Measurements from ENCODE around the gene SFT2D3. TPM values are rescaled to one million over a fixed set of nuclear protein-coding genes. Genes with fewer than 3 reads are reported as not detected.
"Not testable (repeated sequence)": the region's sequence is repeated elsewhere in the genome, so short reads cannot be mapped to it uniquely, and the experiment has no call there.

Gene SFT2D3
- total RNA-seq, 1 donor from 2014 or later, result 6.6 TPM

- H3K27ac Mint-ChIP-seq, result no peak overlapping the region
- no peaks in the 10 kb centered on the region for H3K9me3 Mint-ChIP-seq
- H3K4me3 Mint-ChIP-seq, result no peak overlapping the region
- peaks cover 18% of the 10 kb centered on the region for H3K4me1 Mint-ChIP-seq (ENCODE audit: low read depth)
- no peaks in the 10 kb centered on the region for H3K27me3 Mint-ChIP-seq (ENCODE audit: insufficient read depth)
- H3K36me3 Mint-ChIP-seq (ENCODE audit: low read depth), result peaks cover 18% of the 10 kb centered on the region
- intact Hi-C loops (cut with micrococcal nuclease), result loop anchor here (5.0 kb wide), 1 partner anchor 577 kb away; no protein-coding TSS in a partner anchor
- DNase-seq (ENCODE audit: low spot score), result no peak
Measured at GRCh38 chr2:127735044-127735443, 33.7 kb downstream of the SFT2D3 start.

- Mint-ChIP-seq H3K36me3 (ENCODE audit: low read depth) (peaks cover 23% of the 10 kb centered on the region), H3K27me3 (ENCODE audit: insufficient read depth) (no peaks in the 10 kb centered on the region), H3K4me3 (no peak overlapping the region), H3K4me1 (ENCODE audit: low read depth) (peaks cover 24% of the 10 kb centered on the region), H3K27ac (no peak overlapping the region), H3K9me3 (no peaks in the 10 kb centered on the region)
- intact Hi-C loops (cut with micrococcal nuclease), result loop anchor here (5.0 kb wide), 1 partner anchor 577 kb away; no protein-coding TSS in a partner anchor
- DNase-seq (ENCODE audit: low spot score), result no peak
Measured at GRCh38 chr2:127735537-127736399, 34.5 kb downstream of the SFT2D3 start.

GRCh38 chr2:127737892-127738291, 36.6 kb downstream of the SFT2D3 start:
- Mint-ChIP-seq H3K27me3 (ENCODE audit: insufficient read depth) (no peaks in the 10 kb centered on the region), H3K4me3 (no peak overlapping the region), H3K4me1 (ENCODE audit: low read depth) (peaks cover 33% of the 10 kb centered on the region), H3K36me3 (ENCODE audit: low read depth) (peaks cover 31% of the 10 kb centered on the region), H3K9me3 (no peaks in the 10 kb centered on the region), H3K27ac (no peak overlapping the region)
- intact Hi-C loops (cut with micrococcal nuclease), result loop anchor here (5.0 kb wide), 1 partner anchor 574 kb away; no protein-coding TSS in a partner anchor
- no peak for DNase-seq (ENCODE audit: low spot score)

- intact Hi-C loops (cut with micrococcal nuclease), result loop anchor here (5.0 kb wide), 1 partner anchor 573 kb away; no protein-coding TSS in a partner anchor
- peaks cover 44% of the 10 kb centered on the region for H3K36me3 Mint-ChIP-seq (ENCODE audit: low read depth)
- no peak for DNase-seq (ENCODE audit: low spot score)
- no peak overlapping the region for H3K4me3 Mint-ChIP-seq
- peaks cover 49% of the 10 kb centered on the region for H3K4me1 Mint-ChIP-seq (ENCODE audit: low read depth)
- H3K27ac Mint-ChIP-seq, result peak overlapping the region; percentile 11
- H3K27me3 Mint-ChIP-seq (ENCODE audit: insufficient read depth), result no peaks in the 10 kb centered on the region
- no peaks in the 10 kb centered on the region for H3K9me3 Mint-ChIP-seq
Measured at GRCh38 chr2:127739800-127740199, 38.5 kb downstream of the SFT2D3 start.

- Mint-ChIP-seq H3K27me3 (ENCODE audit: insufficient read depth) (no peaks in the 10 kb centered on the region), H3K4me3 (no peak overlapping the region), H3K27ac (peak overlapping the region; percentile 47), H3K36me3 (ENCODE audit: low read depth) (peaks cover 46% of the 10 kb centered on the region), H3K9me3 (no peaks in the 10 kb centered on the region), H3K4me1 (ENCODE audit: low read depth) (peaks cover 53% of the 10 kb centered on the region)
- no peak for DNase-seq (ENCODE audit: low spot score)
- intact Hi-C loops (cut with micrococcal nuclease), result no loop called here
Measured at GRCh38 chr2:127740665-127741288, 39.5 kb downstream of the SFT2D3 start.

GRCh38 chr2:127743477-127744026, 42.3 kb downstream of the SFT2D3 start:
- Mint-ChIP-seq H3K9me3 (no peaks in the 10 kb centered on the region), H3K4me1 (ENCODE audit: low read depth) (peaks cover 42% of the 10 kb centered on the region), H3K27me3 (ENCODE audit: insufficient read depth) (no peaks in the 10 kb centered on the region), H3K27ac (peak overlapping the region; percentile 27), H3K4me3 (no peak overlapping the region), H3K36me3 (ENCODE audit: low read depth) (peaks cover 47% of the 10 kb centered on the region)
- intact Hi-C loops (cut with micrococcal nuclease), result no loop called here
- DNase-seq (ENCODE audit: low spot score), result no peak

- Mint-ChIP-seq H3K27ac (no peak overlapping the region), H3K27me3 (ENCODE audit: insufficient read depth) (no peaks in the 10 kb centered on the region), H3K36me3 (ENCODE audit: low read depth) (peaks cover 35% of the 10 kb centered on the region), H3K9me3 (no peaks in the 10 kb centered on the region), H3K4me1 (ENCODE audit: low read depth) (peaks cover 20% of the 10 kb centered on the region), H3K4me3 (no peak overlapping the region)
- no peak for DNase-seq (ENCODE audit: low spot score)
- intact Hi-C loops (cut with micrococcal nuclease), result no loop called here
Measured at GRCh38 chr2:127747621-127748020, 46.3 kb downstream of the SFT2D3 start.

- H3K27ac Mint-ChIP-seq; H3K4me3 Mint-ChIP-seq; DNase-seq (ENCODE audit: low spot score); H3K27me3 Mint-ChIP-seq (ENCODE audit: insufficient read depth); intact Hi-C loops (cut with micrococcal nuclease); H3K9me3 Mint-ChIP-seq: not testable (repeated sequence)
- Mint-ChIP-seq H3K36me3 (ENCODE audit: low read depth) (peaks cover 28% of the 10 kb centered on the region), H3K4me1 (ENCODE audit: low read depth) (peaks cover 11% of the 10 kb centered on the region)
Measured at GRCh38 chr2:127749537-127749936, 48.2 kb downstream of the SFT2D3 start.

- intact Hi-C loops (cut with micrococcal nuclease), result no loop called here
- Mint-ChIP-seq H3K4me3 (no peak overlapping the region), H3K4me1 (ENCODE audit: low read depth) (peaks cover 4% of the 10 kb centered on the region), H3K9me3 (no peaks in the 10 kb centered on the region), H3K27ac (peak overlapping the region; percentile 1), H3K27me3 (ENCODE audit: insufficient read depth) (no peaks in the 10 kb centered on the region), H3K36me3 (ENCODE audit: low read depth) (peaks cover 24% of the 10 kb centered on the region)
- DNase-seq (ENCODE audit: low spot score), result no peak
Measured at GRCh38 chr2:127753374-127753773, 52.1 kb downstream of the SFT2D3 start.

GRCh38 chr2:127754186-127754585, 52.9 kb downstream of the SFT2D3 start:
- H3K9me3 Mint-ChIP-seq, result no peaks in the 10 kb centered on the region
- peaks cover 4% of the 10 kb centered on the region for H3K4me1 Mint-ChIP-seq (ENCODE audit: low read depth)
- no peak overlapping the region for H3K4me3 Mint-ChIP-seq
- H3K27ac Mint-ChIP-seq, result no peak overlapping the region
- H3K36me3 Mint-ChIP-seq (ENCODE audit: low read depth), result peaks cover 26% of the 10 kb centered on the region
- intact Hi-C loops (cut with micrococcal nuclease), result loop anchor here (1.0 kb wide), 1 partner anchor 11 kb away; no protein-coding TSS in a partner anchor
- no peak for DNase-seq (ENCODE audit: low spot score)
- no peaks in the 10 kb centered on the region for H3K27me3 Mint-ChIP-seq (ENCODE audit: insufficient read depth)
